HG03558 (cell line): ENCODE data around the gene RFX2.
"Not testable (repeated sequence)": the region's sequence is repeated elsewhere in the genome, so short reads cannot be mapped to it uniquely, and the experiment has no call there.

Source experiments
- ATAC-seq: cut with Tn5 transposase; IDR thresholded peaks from one replicate; pipeline ENCODE4 v1.9.1; 2021; ENCODE audit warnings: moderate number of reproducible peaks; ENCODE audit not compliant: unreplicated experiment; ENCODE audit errors: extremely low read depth

RFX2 gene

GRCh38 chr19:6044056-6044805, 66.1 kb downstream of the RFX2 start:
- ATAC-seq = no peak

DNA sequence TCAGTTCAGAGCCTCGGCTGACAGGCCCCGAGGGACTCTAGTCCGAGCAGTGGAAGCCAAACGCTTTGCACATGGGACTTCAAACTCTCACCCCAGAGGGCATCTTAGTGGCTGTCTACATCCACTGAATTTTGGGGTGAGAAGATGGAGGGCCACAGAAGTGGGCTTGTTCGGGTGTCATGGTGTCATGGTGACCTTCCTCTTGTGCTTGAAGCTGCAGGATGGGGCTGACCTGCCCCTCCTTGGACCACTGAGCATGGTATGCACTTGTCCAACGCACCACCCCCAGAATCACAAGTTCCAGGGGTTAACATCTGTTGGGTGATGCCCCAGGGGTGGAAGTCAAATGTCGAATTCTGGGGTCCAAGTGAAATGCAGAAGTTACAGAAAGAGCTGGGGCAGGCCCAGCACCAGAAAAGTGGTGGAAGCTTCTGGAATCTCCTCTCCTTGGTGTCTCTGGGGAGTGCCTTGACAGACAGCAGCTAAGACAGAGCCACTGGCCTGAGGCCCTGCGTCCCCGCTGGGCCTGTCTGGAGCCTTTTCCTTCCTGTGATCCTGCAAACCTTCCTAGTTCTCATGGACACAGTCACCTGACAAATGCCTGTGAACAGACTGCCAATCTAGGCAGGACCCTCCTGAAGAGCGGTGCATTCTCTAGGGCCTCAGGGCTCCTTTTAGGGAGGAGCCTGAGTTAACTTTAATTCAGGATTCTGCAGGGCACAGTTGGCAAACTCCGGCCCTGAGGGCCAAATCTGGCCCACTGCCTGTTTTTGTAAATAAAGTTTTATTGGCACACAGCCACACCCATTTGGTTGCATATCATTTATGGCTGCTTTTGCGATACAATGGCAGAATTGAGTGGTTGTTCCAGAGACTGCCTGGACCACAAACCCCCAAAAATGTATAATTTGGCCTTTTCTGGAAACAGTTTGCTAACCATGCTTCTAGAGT, 67.2 kb downstream of the RFX2 start:
- no peak for ATAC-seq

- no peak for ATAC-seq
Measured at GRCh38 chr19:6041991-6042481, 68.3 kb downstream of the RFX2 start.

GRCh38 chr19:6041071-6041470, 69.2 kb downstream of the RFX2 start:
- ATAC-seq = no peak

DNA sequence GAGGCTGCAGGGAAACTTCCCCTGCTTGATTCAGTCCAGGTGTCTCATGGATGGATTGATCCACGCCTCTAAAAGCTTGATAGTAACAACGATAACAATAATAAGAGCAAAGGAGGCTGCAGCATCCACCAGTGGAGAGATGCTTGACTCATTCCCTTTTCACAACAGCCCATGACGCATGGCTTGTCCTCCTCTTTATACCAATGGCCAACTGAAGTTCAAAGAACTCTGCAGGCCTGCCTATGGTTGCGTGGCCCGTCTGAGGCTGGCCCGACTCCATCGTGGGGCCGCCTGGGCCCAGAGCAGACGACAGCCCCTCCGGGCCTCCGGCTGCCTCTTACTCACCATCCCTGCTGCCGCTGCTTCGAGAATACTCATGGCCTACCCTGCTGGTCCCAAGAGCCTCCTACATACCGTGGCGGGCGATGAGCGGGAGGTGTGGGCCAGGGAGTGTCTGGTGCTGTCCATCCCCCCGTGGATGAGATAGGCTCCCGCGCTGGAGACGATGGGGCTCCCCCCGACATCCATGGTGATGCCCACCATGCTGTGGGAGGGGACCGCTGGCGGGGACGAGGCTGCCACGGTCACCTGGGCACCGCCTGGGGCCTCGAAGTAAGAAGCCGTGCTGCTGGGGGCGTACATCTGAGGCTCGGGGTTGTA, 70.6 kb downstream of the RFX2 start:
- ATAC-seq = no peak

- no peak for ATAC-seq
Measured at GRCh38 chr19:6038634-6039405, 71.5 kb downstream of the RFX2 start.

- no peak for ATAC-seq
Measured at GRCh38 chr19:6035026-6035425, 75.3 kb downstream of the RFX2 start.

GRCh38 chr19:6034512-6034911, 75.8 kb downstream of the RFX2 start:
- ATAC-seq = no peak

- ATAC-seq = no peak
Measured at GRCh38 chr19:6033744-6034264, 76.5 kb downstream of the RFX2 start.

DNA sequence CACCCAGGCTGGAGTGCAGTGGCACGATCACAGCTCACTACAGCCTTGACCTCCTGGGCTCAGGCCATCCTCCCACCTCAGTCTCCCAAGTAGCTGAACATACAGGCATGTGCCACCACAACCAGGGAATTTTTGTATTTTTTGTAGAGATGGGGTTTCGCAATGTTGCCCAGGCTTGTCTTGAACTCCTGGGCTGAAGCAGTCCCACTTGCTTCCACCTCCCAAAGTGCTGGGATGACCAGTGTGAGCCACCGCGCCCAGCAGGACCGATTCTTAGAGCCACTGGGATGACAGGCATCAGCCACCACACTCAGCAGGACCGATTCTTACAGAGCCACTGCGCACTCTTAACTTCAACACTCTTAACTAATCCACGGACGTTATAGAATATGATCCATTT, 77.5 kb downstream of the RFX2 start:
- no peak for ATAC-seq

DNA sequence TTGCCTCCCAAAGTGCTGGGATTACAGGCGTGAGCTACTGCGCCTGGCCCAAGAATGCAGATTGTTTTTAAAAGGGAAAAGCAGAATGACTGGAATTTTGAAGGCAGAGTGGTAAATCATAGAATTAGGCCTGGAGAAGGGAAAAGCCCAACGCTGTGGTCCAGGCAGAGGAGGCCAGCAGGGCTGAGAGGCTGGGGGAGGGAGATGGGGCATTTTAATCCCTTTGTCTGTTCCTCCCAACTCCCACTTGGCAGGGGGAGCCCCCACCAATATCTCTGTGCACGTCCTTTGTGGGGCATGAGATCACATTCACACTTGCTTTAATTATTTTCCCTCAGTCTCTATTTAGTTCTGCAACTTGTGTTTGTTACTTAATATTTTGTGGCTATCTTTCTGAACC, 77.9 kb downstream of the RFX2 start:
- ATAC-seq = no peak

- ATAC-seq = no peak
Measured at GRCh38 chr19:6030214-6030507, 80.1 kb downstream of the RFX2 start.

GRCh38 chr19:6026390-6027227, 83.7 kb downstream of the RFX2 start:
- ATAC-seq = no peak

- ATAC-seq = not testable (repeated sequence)
Measured at GRCh38 chr19:6024756-6025155, 85.5 kb downstream of the RFX2 start.

GRCh38 chr19:6023936-6024335, 86.4 kb downstream of the RFX2 start:
- ATAC-seq = no peak

DNA sequence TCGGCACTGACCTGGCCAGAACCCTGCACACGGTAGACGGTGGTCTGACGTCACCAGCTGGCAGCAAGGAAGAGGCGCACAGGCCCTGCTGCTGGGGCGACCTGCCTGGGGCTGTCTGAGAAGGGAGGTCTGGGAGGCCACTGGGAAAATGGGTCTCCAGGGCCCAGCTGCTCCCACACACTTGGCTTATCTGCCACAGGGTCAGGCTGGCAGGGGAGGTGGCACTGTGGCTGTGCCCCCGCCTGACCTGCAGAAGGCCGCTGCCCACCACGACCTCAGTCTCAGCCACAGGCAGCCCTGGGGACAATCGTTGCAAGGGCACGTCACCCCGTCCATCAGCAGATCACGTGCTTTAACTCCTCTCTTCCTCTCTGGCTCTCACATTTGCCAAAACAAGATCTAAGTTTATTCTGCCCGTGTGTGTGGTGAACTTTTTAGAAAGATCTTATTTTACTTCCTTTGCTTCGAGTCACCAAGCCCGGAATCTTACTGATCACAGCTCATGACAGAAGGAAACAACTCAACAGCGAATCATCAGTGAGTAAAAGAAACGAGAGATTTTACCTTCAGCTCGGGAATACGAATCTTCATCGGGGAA, 87.1 kb downstream of the RFX2 start:
- ATAC-seq = no peak

GRCh38 chr19:6022570-6023064, 87.7 kb downstream of the RFX2 start:
- no peak for ATAC-seq

DNA sequence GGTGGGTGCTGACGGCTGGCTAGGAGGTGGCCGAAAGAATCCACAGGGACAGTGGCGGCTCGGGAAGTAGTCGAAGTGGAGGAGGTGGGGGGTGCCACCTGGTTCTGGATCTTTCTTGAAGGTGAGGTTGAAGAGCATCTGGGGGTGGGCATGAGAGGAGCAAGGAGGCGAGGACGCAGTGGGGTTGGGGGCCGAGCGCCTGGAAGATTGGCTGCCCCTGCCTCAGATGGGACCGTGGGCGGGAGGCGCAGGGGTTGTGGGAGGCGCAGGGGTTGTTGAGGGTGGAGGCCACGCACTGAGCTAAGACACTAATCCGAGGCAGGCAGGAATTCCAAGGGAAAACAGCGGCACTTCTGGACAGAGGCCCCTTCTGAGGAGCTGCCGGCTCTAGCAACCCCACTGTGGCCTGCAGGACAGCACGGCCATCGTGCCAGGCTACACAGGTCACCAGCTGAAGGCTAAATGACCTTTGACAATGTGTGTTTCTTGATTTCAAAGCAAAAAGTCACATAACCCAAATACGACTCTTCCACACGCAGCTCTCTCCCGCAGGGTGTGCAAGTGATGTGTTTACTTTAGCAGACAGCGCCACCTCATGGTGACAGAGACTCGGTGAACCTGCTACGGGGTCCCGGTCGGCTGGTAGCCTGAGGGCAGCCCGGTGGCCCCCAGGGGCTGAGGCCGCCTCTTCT, 88.3 kb downstream of the RFX2 start:
- no peak for ATAC-seq
